HG03432 (cell line): ENCODE data around the gene HDLBP.
"Not testable (repeated sequence)": the region's sequence is repeated elsewhere in the genome, so short reads cannot be mapped to it uniquely, and the experiment has no call there.

ENCODE experiments used
- ATAC-seq: cut with Tn5 transposase; IDR thresholded peaks from one replicate; pipeline ENCODE4 v1.9.1; 2021; ENCODE audit warnings: mild to moderate bottlenecking, moderate library complexity; ENCODE audit not compliant: unreplicated experiment

The HDLBP gene

GRCh38 chr2:241279828-241280227 is 35.6 kb downstream of the HDLBP start:
- ATAC-seq: no peak

- no peak for ATAC-seq
Measured at GRCh38 chr2:241279413-241279812, 36.1 kb downstream of the HDLBP start.

GRCh38 chr2:241278306-241278705 is 37.2 kb downstream of the HDLBP start:
- ATAC-seq: not testable (repeated sequence)

GRCh38 chr2:241275910-241276309 is 39.6 kb downstream of the HDLBP start:
- ATAC-seq: no peak

GRCh38 chr2:241275504-241275903 is 40.0 kb downstream of the HDLBP start:
- ATAC-seq: no peak

GRCh38 chr2:241274127-241274526 is 41.3 kb downstream of the HDLBP start:
- no peak for ATAC-seq

- no peak for ATAC-seq
Measured at GRCh38 chr2:241273210-241274020, 42.1 kb downstream of the HDLBP start.

- ATAC-seq: peak; percentile 60
Measured at GRCh38 chr2:241272303-241273209, 42.9 kb downstream of the HDLBP start.

GRCh38 chr2:241271706-241272302 is 43.7 kb downstream of the HDLBP start:
- peak; percentile 60 for ATAC-seq

- no peak for ATAC-seq
Measured at GRCh38 chr2:241270531-241270930, 44.9 kb downstream of the HDLBP start.

- ATAC-seq: no peak
Measured at GRCh38 chr2:241269707-241270520, 45.6 kb downstream of the HDLBP start.

GRCh38 chr2:241268716-241269445 is 46.6 kb downstream of the HDLBP start:
- ATAC-seq: no peak

- ATAC-seq: no peak
Measured at GRCh38 chr2:241268306-241268705, 47.2 kb downstream of the HDLBP start.

GRCh38 chr2:241267249-241268067 is 48.0 kb downstream of the HDLBP start:
- ATAC-seq: no peak

- ATAC-seq: no peak
Measured at GRCh38 chr2:241265506-241265905, 50.0 kb downstream of the HDLBP start.

- no peak for ATAC-seq
Measured at GRCh38 chr2:241263061-241263460, 52.4 kb downstream of the HDLBP start.

GRCh38 chr2:241261628-241262027 is 53.8 kb downstream of the HDLBP start:
- ATAC-seq: no peak

- no peak for ATAC-seq
Measured at GRCh38 chr2:241260911-241261310, 54.6 kb downstream of the HDLBP start.
